ENCODE results near the gene DPYD. TPM values are rescaled to one million over a fixed set of nuclear protein-coding genes. Genes with fewer than 3 reads are reported as not detected.

DPYD gene
- total RNA-seq, 1 donor from 2014 or later, result 11.9 TPM

GRCh38 chr1:97051823-97052222, 869.0 kb downstream of the DPYD start:
- no peaks in the 10 kb centered on the region for H3K27me3 Mint-ChIP-seq (ENCODE audit: low read depth)
- no peaks in the 10 kb centered on the region for H3K4me1 Mint-ChIP-seq (ENCODE audit: low read depth)
- H3K4me3 Mint-ChIP-seq (ENCODE audit: low read depth), result no peak overlapping the region
- DNase-seq (ENCODE audit: low spot score), result no peak
- H3K27ac Mint-ChIP-seq, result no peak overlapping the region
- H3K9me3 Mint-ChIP-seq, result peaks cover 8% of the 10 kb centered on the region
- intact Hi-C loops (cut with micrococcal nuclease), result no loop called here
- no peaks in the 10 kb centered on the region for H3K36me3 Mint-ChIP-seq (ENCODE audit: low read depth)

- Mint-ChIP-seq H3K4me1 (ENCODE audit: low read depth) (no peaks in the 10 kb centered on the region), H3K4me3 (ENCODE audit: low read depth) (no peak overlapping the region), H3K27ac (no peak overlapping the region), H3K36me3 (ENCODE audit: low read depth) (no peaks in the 10 kb centered on the region), H3K27me3 (ENCODE audit: low read depth) (no peaks in the 10 kb centered on the region), H3K9me3 (no peaks in the 10 kb centered on the region)
- no peak for DNase-seq (ENCODE audit: low spot score)
- intact Hi-C loops (cut with micrococcal nuclease), result no loop called here
These were observed 870.3 kb downstream of the DPYD start for GRCh38 chr1:97050506-97050905.

- Mint-ChIP-seq H3K27ac (no peak overlapping the region), H3K4me1 (ENCODE audit: low read depth) (no peaks in the 10 kb centered on the region), H3K4me3 (ENCODE audit: low read depth) (no peak overlapping the region), H3K27me3 (ENCODE audit: low read depth) (no peaks in the 10 kb centered on the region), H3K9me3 (no peaks in the 10 kb centered on the region), H3K36me3 (ENCODE audit: low read depth) (no peaks in the 10 kb centered on the region)
- intact Hi-C loops (cut with micrococcal nuclease), result no loop called here
- no peak for DNase-seq (ENCODE audit: low spot score)
These were observed 873.4 kb downstream of the DPYD start for GRCh38 chr1:97047421-97047793.

GRCh38 chr1:97046765-97047420, 873.9 kb downstream of the DPYD start:
- no peak for DNase-seq (ENCODE audit: low spot score)
- no peak overlapping the region for H3K27ac Mint-ChIP-seq
- H3K4me3 Mint-ChIP-seq (ENCODE audit: low read depth), result no peak overlapping the region
- no peaks in the 10 kb centered on the region for H3K36me3 Mint-ChIP-seq (ENCODE audit: low read depth)
- H3K9me3 Mint-ChIP-seq, result no peaks in the 10 kb centered on the region
- H3K4me1 Mint-ChIP-seq (ENCODE audit: low read depth), result no peaks in the 10 kb centered on the region
- no peaks in the 10 kb centered on the region for H3K27me3 Mint-ChIP-seq (ENCODE audit: low read depth)
- intact Hi-C loops (cut with micrococcal nuclease), result no loop called here

GRCh38 chr1:97044159-97044760, 876.6 kb downstream of the DPYD start:
- Mint-ChIP-seq H3K27ac (no peak overlapping the region), H3K9me3 (no peaks in the 10 kb centered on the region), H3K27me3 (ENCODE audit: low read depth) (no peaks in the 10 kb centered on the region), H3K4me3 (ENCODE audit: low read depth) (no peak overlapping the region), H3K36me3 (ENCODE audit: low read depth) (no peaks in the 10 kb centered on the region), H3K4me1 (ENCODE audit: low read depth) (no peaks in the 10 kb centered on the region)
- intact Hi-C loops (cut with micrococcal nuclease), result no loop called here
- DNase-seq (ENCODE audit: low spot score), result no peak

GRCh38 chr1:97042551-97042950, 878.3 kb downstream of the DPYD start:
- H3K27ac Mint-ChIP-seq, result no peak overlapping the region
- no peak overlapping the region for H3K4me3 Mint-ChIP-seq (ENCODE audit: low read depth)
- intact Hi-C loops (cut with micrococcal nuclease), result no loop called here
- DNase-seq (ENCODE audit: low spot score), result no peak
- no peaks in the 10 kb centered on the region for H3K9me3 Mint-ChIP-seq
- H3K36me3 Mint-ChIP-seq (ENCODE audit: low read depth), result no peaks in the 10 kb centered on the region
- no peaks in the 10 kb centered on the region for H3K4me1 Mint-ChIP-seq (ENCODE audit: low read depth)
- H3K27me3 Mint-ChIP-seq (ENCODE audit: low read depth), result no peaks in the 10 kb centered on the region

- intact Hi-C loops (cut with micrococcal nuclease), result no loop called here
- Mint-ChIP-seq H3K27ac (no peak overlapping the region), H3K27me3 (ENCODE audit: low read depth) (no peaks in the 10 kb centered on the region), H3K36me3 (ENCODE audit: low read depth) (no peaks in the 10 kb centered on the region), H3K4me1 (ENCODE audit: low read depth) (no peaks in the 10 kb centered on the region), H3K4me3 (ENCODE audit: low read depth) (no peak overlapping the region), H3K9me3 (no peaks in the 10 kb centered on the region)
- DNase-seq (ENCODE audit: low spot score), result no peak
These were observed 879.8 kb downstream of the DPYD start for GRCh38 chr1:97041026-97041425.

GRCh38 chr1:97038410-97038809, 882.4 kb downstream of the DPYD start:
- Mint-ChIP-seq H3K4me1 (ENCODE audit: low read depth) (no peaks in the 10 kb centered on the region), H3K27me3 (ENCODE audit: low read depth) (no peaks in the 10 kb centered on the region), H3K27ac (no peak overlapping the region), H3K9me3 (no peaks in the 10 kb centered on the region), H3K36me3 (ENCODE audit: low read depth) (no peaks in the 10 kb centered on the region), H3K4me3 (ENCODE audit: low read depth) (no peak overlapping the region)
- DNase-seq (ENCODE audit: low spot score), result no peak
- intact Hi-C loops (cut with micrococcal nuclease), result no loop called here

- H3K4me1 Mint-ChIP-seq (ENCODE audit: low read depth), result no peaks in the 10 kb centered on the region
- H3K27ac Mint-ChIP-seq, result no peak overlapping the region
- intact Hi-C loops (cut with micrococcal nuclease), result no loop called here
- no peaks in the 10 kb centered on the region for H3K9me3 Mint-ChIP-seq
- H3K36me3 Mint-ChIP-seq (ENCODE audit: low read depth), result no peaks in the 10 kb centered on the region
- H3K27me3 Mint-ChIP-seq (ENCODE audit: low read depth), result no peaks in the 10 kb centered on the region
- no peak overlapping the region for H3K4me3 Mint-ChIP-seq (ENCODE audit: low read depth)
- DNase-seq (ENCODE audit: low spot score), result no peak
These were observed 886.2 kb downstream of the DPYD start for GRCh38 chr1:97034651-97035050.

- no peak for DNase-seq (ENCODE audit: low spot score)
- no peaks in the 10 kb centered on the region for H3K9me3 Mint-ChIP-seq
- no peaks in the 10 kb centered on the region for H3K4me1 Mint-ChIP-seq (ENCODE audit: low read depth)
- no peaks in the 10 kb centered on the region for H3K36me3 Mint-ChIP-seq (ENCODE audit: low read depth)
- no peak overlapping the region for H3K4me3 Mint-ChIP-seq (ENCODE audit: low read depth)
- H3K27ac Mint-ChIP-seq, result no peak overlapping the region
- no peaks in the 10 kb centered on the region for H3K27me3 Mint-ChIP-seq (ENCODE audit: low read depth)
- intact Hi-C loops (cut with micrococcal nuclease), result no loop called here
These were observed 886.9 kb downstream of the DPYD start for GRCh38 chr1:97033949-97034348.
